OCI-LY1 (cell line): ENCODE data around the gene DCAF5.

Source experiments
- H2AFZ ChIP-seq: fragments of 200-600 bp; sonication (generic), shearing (Covaris generic); 2 replicates; pipeline ENCODE4 v1.6.0; 2014; ENCODE audit warnings: antibody characterized with exemption, mild to moderate bottlenecking, low read length
- H3F3A ChIP-seq: fragments of 200-600 bp; sonication (generic), shearing (Covaris generic); 2 replicates; pipeline ENCODE4 v1.6.0; 2014; ENCODE audit warnings: mild to moderate bottlenecking, antibody characterized with exemption, low read length, moderate library complexity; ENCODE audit not compliant: insufficient read depth
- H3K27ac ChIP-seq: fragments of 200-600 bp; sonication (generic); 2 replicates; pipeline ENCODE4 v1.5.1; 2014; ENCODE audit warnings: low read length, mixed run types, mild to moderate bottlenecking, low read depth; ENCODE audit not compliant: poor library complexity, severe bottlenecking
- H3K27me3 ChIP-seq: fragments of 200-600 bp; sonication (generic); 2 replicates; pipeline ENCODE4 v1.6.0; 2014; ENCODE audit warnings: antibody characterized with exemption, mild to moderate bottlenecking, low read length, moderate library complexity; ENCODE audit not compliant: insufficient read depth
- H3K36me3 ChIP-seq: fragments of 200-600 bp; sonication (generic); 2 replicates; pipeline ENCODE4 v1.6.1; 2014; ENCODE audit warnings: mild to moderate bottlenecking, antibody characterized with exemption, low read length, moderate library complexity, mixed read lengths; ENCODE audit not compliant: insufficient read depth
- H3K4me1 ChIP-seq: fragments of 200-600 bp; sonication (generic); 2 replicates; pipeline ENCODE4 v1.5.1; 2014; ENCODE audit warnings: mild to moderate bottlenecking, low read length, moderate library complexity; ENCODE audit not compliant: insufficient read depth, severe bottlenecking
- H3K4me2 ChIP-seq: fragments of 200-600 bp; sonication (generic), shearing (Covaris generic); 2 replicates; pipeline ENCODE4 v1.6.1; 2014; ENCODE audit warnings: low read length
- H3K4me3 ChIP-seq: fragments of 200-600 bp; sonication (generic); 2 replicates; pipeline ENCODE4 v1.5.1; 2014; ENCODE audit warnings: low read length, low read depth, mild to moderate bottlenecking, mixed read lengths; ENCODE audit not compliant: poor library complexity, severe bottlenecking
- H3K79me2 ChIP-seq: fragments of 200-600 bp; shearing (Covaris generic); 2 replicates; pipeline ENCODE4 v1.6.1; 2016; ENCODE audit warnings: mixed run types, low read length, mixed read lengths; ENCODE audit not compliant: insufficient read depth
- H3K9ac ChIP-seq: fragments of 200-600 bp; sonication (generic), shearing (Covaris generic); 2 replicates; pipeline ENCODE4 v1.6.1; 2014; ENCODE audit warnings: mild to moderate bottlenecking, low read length, mixed read lengths
- H3K9me2 ChIP-seq: fragments of 200-600 bp; sonication (generic), shearing (Covaris generic); 2 replicates; pipeline ENCODE4 v1.6.1; 2014; ENCODE audit warnings: low read depth, mild to moderate bottlenecking, low read length, mixed read lengths
- H3K9me3 ChIP-seq: fragments of 200-600 bp; shearing (Covaris generic); 2 replicates; pipeline ENCODE4 v1.6.1; 2014; ENCODE audit warnings: low read length, mixed read lengths
- H4K20me1 ChIP-seq: fragments of 200-600 bp; sonication (generic), shearing (Covaris generic); 2 replicates; pipeline ENCODE4 v1.6.0; 2016; ENCODE audit warnings: mild to moderate bottlenecking, low read length; ENCODE audit not compliant: insufficient read depth
- EZH2 ChIP-seq: fragments of 200-600 bp; sonication (generic), shearing (Covaris generic); IDR thresholded peaks from 2 replicates; pipeline ENCODE4 v1.8.0; 2017; ENCODE audit warnings: borderline replicate concordance, mixed run types, mild to moderate bottlenecking, antibody characterized with exemption, low read length, moderate library complexity, mixed read lengths
- TF ChIP-seq, protein P1 (sequence below): fragments of 200-600 bp; sonication (generic), shearing (Covaris generic); IDR thresholded peaks from 2 replicates; pipeline ENCODE4 v1.5.1; 2017; ENCODE audit warnings: mild to moderate bottlenecking, antibody characterized with exemption, low read length, moderate library complexity, mixed read lengths

DCAF5 gene

DNA sequence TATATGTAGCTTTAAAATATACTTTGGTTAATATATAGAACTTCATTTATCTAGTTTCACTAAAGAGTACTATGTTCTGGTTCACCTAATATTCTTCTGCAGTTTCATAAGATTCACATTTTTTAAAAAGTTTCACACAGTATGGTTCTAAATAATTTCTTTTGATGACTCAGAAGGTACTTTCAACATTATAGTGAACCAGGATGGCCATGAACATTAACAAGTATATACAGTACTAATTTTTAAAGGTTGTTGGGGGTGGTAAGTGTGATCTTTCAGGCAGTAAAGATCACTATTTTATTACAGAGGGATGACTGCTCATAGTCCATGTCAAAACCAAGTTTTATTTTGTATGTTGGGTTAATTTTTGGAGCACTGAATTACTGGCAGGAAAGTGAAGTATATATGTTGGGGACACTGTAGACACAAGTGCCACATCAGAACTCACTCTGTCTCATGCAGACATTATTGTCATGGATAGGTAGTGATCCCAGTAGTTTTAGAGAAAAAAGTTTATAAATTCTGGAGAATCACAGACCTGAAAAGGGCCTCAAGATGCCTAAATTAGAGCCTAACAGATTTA, 60.0 kb downstream of the DCAF5 start:
- Histone ChIP-seq H3K36me3 (peaks cover 36% of the 10 kb centered on the region; the same call in 1 of the 2 replicates), H3K79me2 (no peaks in the 10 kb centered on the region), H3K9me3 (no peaks in the 10 kb centered on the region), H4K20me1 (no peaks in the 10 kb centered on the region), H3K4me1 (no peaks in the 10 kb centered on the region), H3K4me3 (no peak overlapping the region), H3K27ac (no peak overlapping the region), H2AFZ (no peak overlapping the region), H3K27me3 (no peaks in the 10 kb centered on the region), H3K4me2 (no peak overlapping the region), H3K9ac (no peak overlapping the region), H3F3A (no peaks in the 10 kb centered on the region), H3K9me2 (no peaks in the 10 kb centered on the region)
- no peak for TF ChIP-seq EZH2
- TF ChIP-seq, protein P1, sequence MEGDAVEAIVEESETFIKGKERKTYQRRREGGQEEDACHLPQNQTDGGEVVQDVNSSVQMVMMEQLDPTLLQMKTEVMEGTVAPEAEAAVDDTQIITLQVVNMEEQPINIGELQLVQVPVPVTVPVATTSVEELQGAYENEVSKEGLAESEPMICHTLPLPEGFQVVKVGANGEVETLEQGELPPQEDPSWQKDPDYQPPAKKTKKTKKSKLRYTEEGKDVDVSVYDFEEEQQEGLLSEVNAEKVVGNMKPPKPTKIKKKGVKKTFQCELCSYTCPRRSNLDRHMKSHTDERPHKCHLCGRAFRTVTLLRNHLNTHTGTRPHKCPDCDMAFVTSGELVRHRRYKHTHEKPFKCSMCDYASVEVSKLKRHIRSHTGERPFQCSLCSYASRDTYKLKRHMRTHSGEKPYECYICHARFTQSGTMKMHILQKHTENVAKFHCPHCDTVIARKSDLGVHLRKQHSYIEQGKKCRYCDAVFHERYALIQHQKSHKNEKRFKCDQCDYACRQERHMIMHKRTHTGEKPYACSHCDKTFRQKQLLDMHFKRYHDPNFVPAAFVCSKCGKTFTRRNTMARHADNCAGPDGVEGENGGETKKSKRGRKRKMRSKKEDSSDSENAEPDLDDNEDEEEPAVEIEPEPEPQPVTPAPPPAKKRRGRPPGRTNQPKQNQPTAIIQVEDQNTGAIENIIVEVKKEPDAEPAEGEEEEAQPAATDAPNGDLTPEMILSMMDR, result no peak

DNA sequence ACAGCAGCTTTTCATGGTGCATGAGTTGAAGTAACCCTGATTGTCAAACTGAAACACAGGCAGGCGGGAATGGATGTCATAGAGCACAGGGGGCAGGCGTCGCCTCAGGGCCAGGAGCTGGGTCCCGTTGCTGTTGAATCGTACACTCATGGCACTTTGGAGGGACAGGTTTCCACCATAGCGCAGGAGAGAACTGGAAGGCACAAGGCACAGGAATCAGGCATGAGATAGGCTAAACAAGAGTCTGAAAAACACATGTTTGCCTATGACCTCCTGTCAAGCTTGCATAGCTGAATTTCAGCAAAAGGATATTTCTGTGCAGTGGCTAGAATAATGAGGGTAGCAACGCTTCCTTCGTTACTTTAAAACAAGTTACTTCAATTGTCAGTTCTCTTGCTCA, 61.2 kb downstream of the DCAF5 start:
- no peak overlapping the region for H3K27ac ChIP-seq
- no peaks in the 10 kb centered on the region for H3K4me1 ChIP-seq
- peaks cover 43% of the 10 kb centered on the region; the same call in 1 of the 2 replicates for H3K36me3 ChIP-seq
- no peak overlapping the region for H3K4me3 ChIP-seq
- no peak for TF ChIP-seq EZH2
- TF ChIP-seq, protein P1, result no peak
- H2AFZ ChIP-seq, result no peak overlapping the region
- no peaks in the 10 kb centered on the region for H4K20me1 ChIP-seq
- no peaks in the 10 kb centered on the region for H3K79me2 ChIP-seq
- H3K9me2 ChIP-seq, result no peaks in the 10 kb centered on the region
- no peak overlapping the region for H3K9ac ChIP-seq
- no peaks in the 10 kb centered on the region for H3K9me3 ChIP-seq
- no peaks in the 10 kb centered on the region for H3K27me3 ChIP-seq
- no peaks in the 10 kb centered on the region for H3F3A ChIP-seq
- H3K4me2 ChIP-seq, result no peak overlapping the region

DNA sequence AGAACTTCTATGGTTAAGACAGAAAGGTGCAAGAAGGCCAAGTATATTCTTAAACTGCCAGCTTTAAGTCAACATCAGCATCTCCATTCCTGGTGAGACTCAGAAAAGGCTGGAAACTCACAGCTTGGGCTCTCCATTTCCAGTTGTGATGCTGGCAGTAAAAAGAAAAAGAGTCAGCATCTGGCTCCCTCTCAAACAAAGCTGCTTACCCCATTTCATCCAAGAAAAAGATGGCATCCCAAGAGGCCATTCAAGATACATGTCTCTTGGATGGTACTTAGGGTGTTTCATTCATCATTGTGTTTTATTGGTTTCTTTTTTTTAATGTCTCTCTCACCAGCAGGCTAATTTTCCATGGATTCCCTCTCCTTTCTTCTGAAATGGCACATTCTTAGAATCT, 61.9 kb downstream of the DCAF5 start:
- Histone ChIP-seq H3K4me3 (no peak overlapping the region), H3K4me2 (no peak overlapping the region), H3K27ac (no peak overlapping the region), H2AFZ (no peak overlapping the region), H4K20me1 (no peaks in the 10 kb centered on the region), H3K9me2 (no peaks in the 10 kb centered on the region), H3K9me3 (no peaks in the 10 kb centered on the region), H3K4me1 (no peaks in the 10 kb centered on the region), H3K36me3 (peaks cover 47% of the 10 kb centered on the region; the same call in 1 of the 2 replicates), H3K27me3 (no peaks in the 10 kb centered on the region), H3F3A (no peaks in the 10 kb centered on the region), H3K79me2 (no peaks in the 10 kb centered on the region), H3K9ac (no peak overlapping the region)
- TF ChIP-seq, protein P1, result no peak
- no peak for TF ChIP-seq EZH2
